Stimulated activated CD8-positive, alpha-beta memory T cell treated with anti-CD3 and anti-CD28 coated beads, Interleukin-7, amount 100 ng/mL, for 48 hours (primary cell): ENCODE measurements around the gene MIXL1.
"Not testable (repeated sequence)": the region's sequence is repeated elsewhere in the genome, so short reads cannot be mapped to it uniquely, and the experiment has no call there.

Experiments
- DNase-seq, 2 donors: peaks; one replicate each; pipeline ENCODE4 v3.0.0-alpha.2; 2020; ENCODE audit warnings: low read depth in 1 of 2; ENCODE audit errors: extremely low read depth in 1 of 2

The MIXL1 gene

DNA sequence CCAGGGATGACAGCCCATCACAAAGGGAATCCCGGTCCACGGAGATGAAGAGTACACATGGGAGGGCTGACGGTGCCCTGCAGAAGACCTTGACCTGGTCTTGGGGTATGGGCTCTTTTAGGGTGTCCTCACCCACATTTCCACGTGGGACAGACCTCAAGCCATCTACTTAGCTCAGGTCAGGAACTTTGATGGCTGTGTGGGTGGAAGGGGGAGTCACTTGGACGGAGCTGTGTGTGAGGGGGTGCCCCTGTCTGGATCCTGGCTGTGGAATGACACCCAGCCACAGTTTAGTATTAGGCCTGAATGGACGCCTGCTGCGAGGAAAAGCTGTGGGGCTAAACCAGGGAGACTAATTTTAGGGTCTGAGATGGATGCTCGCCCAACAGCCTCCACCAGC, 10.9 kb upstream of the MIXL1 start:
- no peak for DNase-seq

- DNase-seq: no peak
Observed at GRCh38 chr1:226215239-226215638, 8.2 kb upstream of the MIXL1 start.

- no peak for DNase-seq
Observed at GRCh38 chr1:226216056-226216455, 7.4 kb upstream of the MIXL1 start.

DNA sequence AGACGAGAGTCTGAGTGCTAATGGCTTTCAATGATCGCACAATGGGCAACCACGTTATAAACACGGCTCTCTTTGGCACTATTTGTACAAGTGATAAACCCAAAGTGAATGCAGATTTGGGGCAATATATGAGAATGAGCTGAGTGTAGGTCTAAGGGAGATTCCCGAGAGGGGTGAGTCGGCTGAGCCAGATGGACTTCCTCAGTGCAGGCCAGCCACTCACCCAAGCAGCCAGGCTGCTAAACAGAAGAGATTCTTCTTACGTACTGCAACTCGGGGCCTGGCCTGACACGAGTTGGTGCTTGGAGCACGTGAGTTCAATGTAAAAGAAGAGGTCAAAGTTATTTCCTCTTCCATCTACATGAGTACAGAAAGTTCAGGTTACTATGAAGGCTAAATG, 6.2 kb upstream of the MIXL1 start:
- no peak for DNase-seq

- no peak for DNase-seq
Observed at GRCh38 chr1:226220473-226221189, 2.8 kb upstream of the MIXL1 start.

GRCh38 chr1:226222686-226223085, 778 bp upstream of the MIXL1 start:
- no peak for DNase-seq

DNA sequence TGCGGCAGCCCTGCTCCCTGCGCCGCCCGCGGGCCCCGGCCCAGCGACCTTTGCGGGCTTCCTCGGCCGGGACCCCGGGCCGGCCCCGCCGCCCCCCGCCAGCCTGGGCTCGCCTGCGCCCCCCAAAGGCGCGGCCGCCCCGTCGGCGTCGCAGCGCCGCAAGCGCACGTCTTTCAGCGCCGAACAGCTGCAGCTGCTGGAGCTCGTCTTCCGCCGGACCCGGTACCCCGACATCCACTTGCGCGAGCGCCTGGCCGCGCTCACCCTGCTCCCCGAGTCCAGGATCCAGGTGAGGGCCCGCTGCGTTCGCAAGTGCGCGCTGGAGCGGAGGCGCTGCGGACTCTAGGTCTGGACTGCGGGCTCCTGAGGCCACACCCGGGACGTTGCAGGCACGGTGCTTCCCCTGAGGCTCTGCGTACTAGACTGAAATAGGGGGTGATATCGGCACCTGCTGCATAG, 351 bp downstream of the MIXL1 start:
- no peak for DNase-seq

- DNase-seq: no peak
Observed at GRCh38 chr1:226226601-226227000, 3.1 kb downstream of the MIXL1 start.

DNA sequence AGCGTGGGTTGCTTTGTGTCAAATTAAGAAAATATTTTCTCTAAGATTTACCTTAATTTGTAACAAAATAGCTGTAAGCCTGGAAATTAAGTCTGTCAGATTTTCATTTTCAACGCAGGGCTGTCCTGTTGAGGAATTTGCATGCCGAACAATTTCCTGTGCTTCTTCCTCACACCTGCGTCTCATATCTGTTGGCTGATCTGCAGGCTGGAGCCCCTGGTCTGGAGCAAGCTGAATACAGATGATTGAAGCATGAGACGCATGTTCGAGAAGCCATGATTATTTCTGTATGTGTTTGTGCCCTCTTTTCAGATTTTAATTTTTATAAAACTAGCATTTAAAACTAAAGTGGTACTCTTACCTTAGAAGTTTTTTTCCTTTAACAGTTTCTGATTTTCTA, 9.8 kb downstream of the MIXL1 start:
- no peak for DNase-seq

- no peak for DNase-seq
Observed at GRCh38 chr1:226233806-226234205, 10.3 kb downstream of the MIXL1 start.

DNA sequence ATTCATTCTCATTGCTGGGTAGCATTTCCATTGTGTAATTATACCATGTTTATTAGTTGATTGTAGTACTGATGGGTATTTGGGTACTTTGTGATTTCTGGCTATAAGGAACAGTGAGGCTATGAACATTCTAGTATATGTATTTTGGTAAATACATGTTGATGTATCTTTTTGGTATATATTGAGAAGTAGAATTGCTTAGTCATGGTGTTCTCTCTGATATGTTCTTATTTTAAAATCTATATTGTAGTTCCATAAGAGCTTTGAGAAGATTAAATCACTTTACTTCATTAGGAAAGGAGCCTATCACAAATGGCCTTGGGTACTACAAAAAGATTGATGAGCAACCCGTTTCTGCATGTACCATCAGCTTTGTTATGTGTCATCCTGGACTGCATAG, 13.4 kb downstream of the MIXL1 start:
- DNase-seq: no peak

DNA sequence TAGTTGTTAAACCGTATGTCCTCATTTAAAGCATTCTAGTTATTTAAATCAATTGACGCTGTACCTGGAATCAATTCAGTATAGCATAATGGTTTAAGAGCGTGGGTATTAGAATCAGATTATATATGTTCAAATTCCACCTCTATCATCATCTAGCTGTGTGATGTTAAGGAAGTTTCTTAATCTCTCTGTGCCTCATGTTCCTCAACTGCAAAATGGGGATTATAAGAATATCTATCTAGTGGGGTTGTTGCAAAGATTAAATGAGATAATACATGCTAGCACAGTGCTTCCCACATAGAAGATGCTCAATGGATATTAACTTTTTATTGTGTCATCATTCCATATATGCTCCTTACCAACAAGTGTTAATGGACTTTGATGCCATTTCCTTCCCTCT, 16.0 kb downstream of the MIXL1 start:
- no peak for DNase-seq

DNA sequence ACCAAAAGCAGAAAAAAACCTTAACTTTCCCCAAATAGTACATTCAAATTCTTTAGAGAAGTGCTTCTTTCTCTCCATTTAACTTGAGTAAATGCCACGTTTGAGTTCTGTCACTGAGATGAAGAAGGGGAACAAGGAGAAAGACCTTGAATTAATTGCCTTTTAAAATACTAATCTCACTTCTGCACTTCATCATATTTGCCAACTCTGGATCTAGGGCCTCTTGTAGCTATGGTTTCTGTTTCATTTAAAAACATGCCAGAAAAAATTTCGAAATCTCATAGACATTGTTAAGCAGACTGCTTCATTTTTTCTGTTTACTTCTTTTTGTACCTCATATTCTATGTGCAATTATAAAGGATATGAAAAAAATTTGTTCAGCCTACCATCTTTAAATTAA, 24.6 kb downstream of the MIXL1 start:
- no peak for DNase-seq

DNA sequence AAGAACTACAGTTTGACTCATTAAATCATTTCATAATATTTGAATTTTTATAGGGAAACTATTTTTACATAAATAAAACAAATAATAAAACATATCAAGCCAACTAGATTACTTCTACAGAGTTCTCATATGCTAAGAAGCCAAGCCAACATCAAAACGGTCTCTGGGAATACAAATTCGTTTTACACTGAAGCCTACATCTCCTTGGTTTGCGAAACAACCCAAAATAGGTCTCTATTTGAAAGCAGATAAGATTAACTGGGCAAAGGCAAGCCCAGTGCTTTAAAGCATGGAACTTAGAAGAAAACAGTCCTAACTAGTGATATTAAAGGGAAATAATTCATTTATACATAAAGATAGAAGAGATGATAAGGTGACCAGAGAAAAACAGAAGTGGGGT, 25.3 kb downstream of the MIXL1 start:
- DNase-seq: no peak

DNA sequence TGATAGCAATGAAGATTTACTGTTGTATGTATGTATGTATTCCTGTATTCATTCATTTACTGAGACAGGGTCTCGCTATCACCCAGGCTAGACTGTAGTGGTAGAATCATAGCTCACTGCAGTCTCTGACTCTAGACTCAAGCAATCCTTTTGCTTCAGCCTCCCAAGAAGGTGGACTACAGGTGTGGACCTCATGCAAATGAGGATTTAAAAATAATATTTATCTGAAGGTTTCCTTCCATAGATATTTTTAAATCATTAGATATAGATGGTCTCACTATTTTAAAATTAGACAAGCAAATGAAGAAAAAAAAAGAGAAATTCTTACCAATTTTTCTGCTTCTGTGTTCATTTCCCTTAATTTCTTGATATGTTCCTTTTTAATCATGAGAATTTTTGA, 27.0 kb downstream of the MIXL1 start:
- no peak for DNase-seq

- not testable (repeated sequence) for DNase-seq
Observed at GRCh38 chr1:226252841-226253240, 29.4 kb downstream of the MIXL1 start.

DNA sequence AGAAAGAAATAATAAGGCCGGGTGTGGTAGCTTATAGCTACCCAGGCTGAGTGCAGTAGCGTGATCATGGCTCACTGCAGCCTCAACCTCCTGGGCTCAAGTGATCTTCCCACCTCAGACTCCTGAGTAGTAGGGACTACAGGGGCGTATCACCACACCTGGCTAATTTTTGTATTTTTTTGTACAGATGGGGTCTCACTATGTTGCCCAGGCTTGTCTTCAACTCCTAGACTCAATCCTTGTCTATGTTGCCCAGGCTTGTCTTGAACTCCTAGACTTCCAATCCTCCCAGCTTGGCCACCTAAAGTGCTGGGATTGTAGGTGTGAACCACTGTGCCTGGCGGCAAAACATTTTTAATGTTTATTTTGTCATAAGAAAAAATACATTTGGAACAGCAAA, 30.5 kb downstream of the MIXL1 start:
- no peak for DNase-seq

- no peak for DNase-seq
Observed at GRCh38 chr1:226255380-226255779, 31.9 kb downstream of the MIXL1 start.

GRCh38 chr1:226261818-226262217, 38.4 kb downstream of the MIXL1 start:
- DNase-seq: no peak

DNA sequence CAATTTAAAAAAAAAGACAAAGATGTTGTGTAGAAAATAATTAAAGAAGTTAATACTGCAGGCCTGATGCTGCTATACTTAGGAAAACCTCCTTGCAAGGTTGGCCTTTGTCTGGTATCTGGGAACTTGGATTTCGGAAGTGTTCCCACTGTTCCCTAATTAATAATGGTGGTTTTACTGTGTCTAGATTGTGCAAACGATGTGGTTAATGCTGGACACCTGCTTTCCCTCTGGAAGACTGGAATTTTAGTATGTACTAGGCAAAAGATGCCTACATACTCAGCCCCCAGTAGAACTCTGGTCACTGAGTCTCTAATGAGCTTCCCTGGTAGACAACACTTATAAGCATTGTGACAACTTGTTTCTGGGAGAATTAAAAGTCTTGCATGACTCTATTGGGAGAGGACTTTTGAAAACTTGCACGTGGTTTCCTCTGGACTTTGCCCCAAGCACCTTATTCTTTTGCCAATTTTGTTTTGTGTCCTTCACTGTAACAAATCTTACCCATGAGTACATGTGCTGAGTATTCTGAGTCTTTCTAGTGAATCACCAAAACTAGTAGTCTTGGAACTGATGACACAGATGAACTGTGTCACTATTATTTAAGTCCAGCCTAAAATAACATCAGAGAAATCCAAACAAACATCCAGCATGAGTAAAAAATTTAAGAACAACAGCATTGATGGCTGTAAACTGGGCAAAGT, 45.1 kb downstream of the MIXL1 start:
- DNase-seq: no peak

- not testable (repeated sequence) for DNase-seq
Observed at GRCh38 chr1:226272233-226272902, 48.9 kb downstream of the MIXL1 start.

- DNase-seq: no peak
Observed at GRCh38 chr1:226274138-226274537, 50.7 kb downstream of the MIXL1 start.
